Kidney (tissue), 14 donors: ENCODE results near the gene ESD. TPM values are rescaled to one million over a fixed set of nuclear protein-coding genes. Genes with fewer than 3 reads are reported as not detected.

Experiments
- DNase-seq, 5 donors: peaks; one replicate each; pipeline ENCODE4 v3.0.0-alpha.2; 2013 to 2020
- FAIRE-seq: peaks from 2 replicates; lab custom pipeline; 2012; peaks lifted over from hg19 to GRCh38; lab: Jason Lieb, UNC
- H3K27ac ChIP-seq, 2 donors: one replicate each; pipeline ENCODE4 v1.7.0; 2013; ENCODE audit warnings: low read depth in 2 of 2, low read length in 2 of 2, inconsistent platforms in 1 of 2
- H3K27me3 ChIP-seq: one replicate; pipeline ENCODE4 v1.7.1; 2013; ENCODE audit warnings: low read length, inconsistent platforms; ENCODE audit not compliant: control insufficient read depth, insufficient read depth
- H3K36me3 ChIP-seq, 3 donors: one replicate each; pipeline versions ENCODE4 v1.7.0 to v1.7.1; 2013; ENCODE audit warnings: low read length in 3 of 3, control low read depth in 1 of 3, inconsistent platforms in 1 of 3; ENCODE audit not compliant: insufficient read depth in 3 of 3, control insufficient read depth in 2 of 3
- H3K4me1 ChIP-seq, 3 donors: one replicate each; pipeline versions ENCODE4 v1.7.0 to v1.7.1; 2013; ENCODE audit warnings: low read length in 3 of 3, inconsistent platforms in 1 of 3, low read depth in 1 of 3; ENCODE audit not compliant: control insufficient read depth in 2 of 3, insufficient read depth in 2 of 3
- H3K4me3 ChIP-seq, 3 donors: one replicate each; pipeline versions ENCODE4 v1.7.0 to v1.8.1; 2013; ENCODE audit warnings: low read length in 3 of 3, control low read depth in 1 of 3, inconsistent platforms in 1 of 3
- H3K9ac ChIP-seq, 3 donors: one replicate each; pipeline versions ENCODE4 v1.7.0 to v1.7.1; 2013; ENCODE audit warnings: low read length in 3 of 3, control low read depth in 1 of 3, inconsistent platforms in 1 of 3
- H3K9me3 ChIP-seq, 3 donors: one replicate each; pipeline versions ENCODE4 v1.7.0 to v1.7.1; 2013; ENCODE audit warnings: low read length in 3 of 3, control low read depth in 1 of 3, inconsistent platforms in 1 of 3; ENCODE audit not compliant: control insufficient read depth in 2 of 3, insufficient read depth in 1 of 3
- intact Hi-C: fragments of 100-400 bp; cut with DNase I; formaldehyde crosslinking; loops from one replicate; pipeline ENCODE4 v1.11.1; 2022
- polyA plus RNA-seq: library from polyadenylated mRNA; stranded (reverse); fragments of 350-450 nt; fragmentation: Illumina TruSeq; extraction: RNeasy Lipid Tissue Mini Kit (QIAGEN cat#74804); gene quantifications from one replicate; pipeline ENCODE4 v1.2.3, GENCODE V29; 2014; ENCODE audit warnings: low read depth, low replicate concordance; ENCODE audit not compliant: insufficient read depth
- total RNA-seq: library from RNA; stranded (reverse); fragmentation: NEBNext Ultra II Directional; extraction: Animal tissue kit (Norgen Biotek cat#: 25700); gene quantifications from one replicate; pipeline ENCODE4 v1.2.1, GENCODE V29; 2021
- TF ChIP-seq, protein P1 (sequence below): IDR thresholded peaks from 3 replicates; pipeline ENCODE4 v1.5.1; 2012; ENCODE audit warnings: mild to moderate bottlenecking, moderate library complexity, borderline replicate concordance; ENCODE audit not compliant: insufficient read depth; ENCODE audit errors: extremely low read depth
- donor health status: control.
- donor health status: control.
- donor health status: control.
- donor health status: control.
- donor health status: control.
- donor health status: DM: yes; HTN: yes; CAD: no.
- donor health status: Normal renal cell carcinoma (clear cell type).

Gene ESD
- total and polyA plus RNA-seq, 2 donors from 2014 or later = 98.5 to 179 TPM

GRCh38 chr13:46845146-46845545, 48.2 kb upstream of the ESD start:
- Histone ChIP-seq H3K9me3 (no peaks in the 10 kb centered on the region), H3K27me3 (no peaks in the 10 kb centered on the region), H3K36me3 (no peaks in the 10 kb centered on the region), H3K4me3 (no peak overlapping the region), H3K27ac (no peak overlapping the region), H3K4me1 (no peaks in the 10 kb centered on the region), H3K9ac (no peak overlapping the region)
- DNase-seq (no peak), FAIRE-seq (no peak)
- TF ChIP-seq, protein P1, sequence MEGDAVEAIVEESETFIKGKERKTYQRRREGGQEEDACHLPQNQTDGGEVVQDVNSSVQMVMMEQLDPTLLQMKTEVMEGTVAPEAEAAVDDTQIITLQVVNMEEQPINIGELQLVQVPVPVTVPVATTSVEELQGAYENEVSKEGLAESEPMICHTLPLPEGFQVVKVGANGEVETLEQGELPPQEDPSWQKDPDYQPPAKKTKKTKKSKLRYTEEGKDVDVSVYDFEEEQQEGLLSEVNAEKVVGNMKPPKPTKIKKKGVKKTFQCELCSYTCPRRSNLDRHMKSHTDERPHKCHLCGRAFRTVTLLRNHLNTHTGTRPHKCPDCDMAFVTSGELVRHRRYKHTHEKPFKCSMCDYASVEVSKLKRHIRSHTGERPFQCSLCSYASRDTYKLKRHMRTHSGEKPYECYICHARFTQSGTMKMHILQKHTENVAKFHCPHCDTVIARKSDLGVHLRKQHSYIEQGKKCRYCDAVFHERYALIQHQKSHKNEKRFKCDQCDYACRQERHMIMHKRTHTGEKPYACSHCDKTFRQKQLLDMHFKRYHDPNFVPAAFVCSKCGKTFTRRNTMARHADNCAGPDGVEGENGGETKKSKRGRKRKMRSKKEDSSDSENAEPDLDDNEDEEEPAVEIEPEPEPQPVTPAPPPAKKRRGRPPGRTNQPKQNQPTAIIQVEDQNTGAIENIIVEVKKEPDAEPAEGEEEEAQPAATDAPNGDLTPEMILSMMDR = no peak
- intact Hi-C loops = no loop called here

GRCh38 chr13:46844431-46844830, 47.5 kb upstream of the ESD start:
- H3K9ac ChIP-seq = no peak overlapping the region
- H3K4me1 ChIP-seq = no peaks in the 10 kb centered on the region
- H3K36me3 ChIP-seq = no peaks in the 10 kb centered on the region
- TF ChIP-seq, protein P1 = no peak
- DNase-seq (no peak), FAIRE-seq (no peak)
- H3K4me3 ChIP-seq = no peak overlapping the region
- no peaks in the 10 kb centered on the region for H3K9me3 ChIP-seq
- no peak overlapping the region for H3K27ac ChIP-seq
- intact Hi-C loops = no loop called here
- H3K27me3 ChIP-seq = no peaks in the 10 kb centered on the region

- FAIRE-seq (no peak), DNase-seq (no peak)
- H3K4me3 ChIP-seq = no peak overlapping the region
- H3K4me1 ChIP-seq = peaks cover 0 to 4% (median 0%) of the 10 kb centered on the region in 3 donors
- TF ChIP-seq, protein P1 = no peak
- H3K9me3 ChIP-seq = no peaks in the 10 kb centered on the region
- no peak overlapping the region for H3K27ac ChIP-seq
- no peak overlapping the region for H3K9ac ChIP-seq
- H3K27me3 ChIP-seq = no peaks in the 10 kb centered on the region
- intact Hi-C loops = no loop called here
- no peaks in the 10 kb centered on the region for H3K36me3 ChIP-seq
Observed at GRCh38 chr13:46839399-46839798, 42.4 kb upstream of the ESD start.

DNA sequence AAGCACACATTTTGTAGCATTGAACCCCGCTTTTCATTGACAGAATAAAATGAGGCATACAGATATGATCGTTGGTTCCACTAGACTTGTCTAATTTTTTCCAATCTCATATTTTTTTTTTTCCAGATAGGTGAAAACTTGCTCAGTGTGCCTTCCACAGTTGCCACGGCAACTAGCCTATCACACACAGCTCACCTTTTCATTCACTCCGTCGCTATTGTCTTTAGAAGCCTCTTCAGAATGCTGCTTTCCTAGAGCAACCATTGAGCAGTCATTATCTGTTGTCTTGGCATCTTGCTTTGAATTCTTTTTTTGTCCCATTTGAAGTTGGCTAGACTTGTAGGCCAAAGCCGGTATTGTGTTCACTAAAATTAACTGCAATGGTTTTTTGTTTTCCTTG, 37.7 kb upstream of the ESD start:
- Histone ChIP-seq H3K9ac (no peak overlapping the region), H3K9me3 (no peaks in the 10 kb centered on the region), H3K4me3 (no peak overlapping the region), H3K4me1 (peaks cover 0 to 4% (median 0%) of the 10 kb centered on the region in 3 donors), H3K27ac (no peak overlapping the region), H3K27me3 (no peaks in the 10 kb centered on the region), H3K36me3 (no peaks in the 10 kb centered on the region)
- no peak for FAIRE-seq
- no peak for DNase-seq
- TF ChIP-seq, protein P1 = no peak
- intact Hi-C loops = no loop called here
